GM12878 (cell line): ENCODE measurements around the gene WDR18. TPM values are rescaled to one million over a fixed set of nuclear protein-coding genes. Genes with fewer than 3 reads are reported as not detected.

ENCODE experiments used
- CREB1 ChIP-seq: IDR thresholded peaks from 2 replicates; pipeline ENCODE4 v1.6.1; 2012; ENCODE audit warnings: low read depth, mild to moderate bottlenecking, inconsistent platforms
- E2F8 ChIP-seq: fragments of 450-650 bp; IDR thresholded peaks from 2 replicates; pipeline ENCODE4 v1.6.1; 2018; ENCODE audit warnings: mild to moderate bottlenecking, low read depth, moderate library complexity; ENCODE audit not compliant: partially characterized antibody
- HCFC1 ChIP-seq: fragments of 150-350 bp; IDR thresholded peaks from 2 replicates; pipeline ENCODE4 v1.6.1; 2014; ENCODE audit warnings: low read length
- HDAC2 ChIP-seq: fragments of 200-600 bp; sonication (generic); IDR thresholded peaks from 2 replicates; pipeline ENCODE4 v1.6.1; 2017
- HDGF ChIP-seq: fragments of 450-650 bp; IDR thresholded peaks from 2 replicates; pipeline ENCODE4 v1.6.1; 2016; ENCODE audit warnings: antibody characterized with exemption
- IKZF1 ChIP-seq: fragments of 450-650 bp; conservative IDR thresholded peaks from 2 replicates; pipeline ENCODE4 v1.6.1; 2017; ENCODE audit warnings: antibody characterized with exemption, mild to moderate bottlenecking
- IKZF2 ChIP-seq, 2 experiments: fragments of 450-650 bp; IDR thresholded peaks; 2 replicates each; pipeline ENCODE4 v1.6.1; 2017; ENCODE audit warnings: mild to moderate bottlenecking in 2 of 2, moderate library complexity in 2 of 2
- IRF3 ChIP-seq: fragments of 450-650 bp; IDR thresholded peaks from 2 replicates; pipeline ENCODE4 v1.6.1; 2014; ENCODE audit warnings: mild to moderate bottlenecking
- KLF5 ChIP-seq: fragments of 450-650 bp; IDR thresholded peaks from 2 replicates; pipeline ENCODE4 v1.6.1; 2014; ENCODE audit warnings: mild to moderate bottlenecking; ENCODE audit not compliant: partially characterized antibody
- NKRF ChIP-seq: fragments of 450-650 bp; conservative IDR thresholded peaks from 2 replicates; pipeline ENCODE4 v1.6.1; 2017; ENCODE audit warnings: mild to moderate bottlenecking, moderate library complexity
- NR2C1 ChIP-seq: fragments of 450-650 bp; IDR thresholded peaks from 2 replicates; pipeline ENCODE4 v1.6.1; 2017; ENCODE audit warnings: antibody characterized with exemption, mild to moderate bottlenecking, moderate library complexity
- POLR2A ChIP-seq: IDR thresholded peaks from 2 replicates; pipeline ENCODE4 v1.6.1; 2011; ENCODE audit warnings: low read depth, mild to moderate bottlenecking, low read length
- POLR2AphosphoS5 ChIP-seq: IDR thresholded peaks from 2 replicates; pipeline ENCODE4 v1.6.1; 2011; ENCODE audit warnings: mild to moderate bottlenecking, low read length, inconsistent platforms
- RELA ChIP-seq: fragments of 450-650 bp; IDR thresholded peaks from 2 replicates; pipeline ENCODE4 v1.8.0; 2014; ENCODE audit warnings: borderline replicate concordance; ENCODE audit not compliant: partially characterized antibody
- SPI1 ChIP-seq: IDR thresholded peaks from 2 replicates; pipeline ENCODE4 v1.6.1; 2011; ENCODE audit warnings: low read depth, mild to moderate bottlenecking, low read length, moderate library complexity, borderline replicate concordance; ENCODE audit not compliant: insufficient read depth
- SRF ChIP-seq, 2 experiments: IDR thresholded peaks; 2 replicates each; pipeline ENCODE4 v1.6.1; 2011; ENCODE audit warnings: low read depth in 2 of 2, low read length in 2 of 2, mild to moderate bottlenecking in 1 of 2, moderate library complexity in 1 of 2
- ZBED1 ChIP-seq: IDR thresholded peaks from 2 replicates; pipeline ENCODE4 v1.6.1; 2016; ENCODE audit warnings: borderline replicate concordance
- ZNF207 ChIP-seq: fragments of 450-650 bp; IDR thresholded peaks from 2 replicates; pipeline ENCODE4 v1.6.1; 2014; ENCODE audit warnings: antibody characterized with exemption, mild to moderate bottlenecking, borderline replicate concordance
- ZSCAN29 ChIP-seq: fragments of 450-650 bp; IDR thresholded peaks from 2 replicates; pipeline ENCODE4 v1.6.1; 2017; ENCODE audit warnings: mild to moderate bottlenecking, moderate library complexity
- polyA plus RNA-seq, 11 experiments: library from polyadenylated mRNA; depleted of rRNA in 4 of 11; unstranded in 6 of 11; stranded (reverse) in 5 of 11; fragments of >200 nt; fragmentation: Nextera tagmentation in 4 of 11; fragmentation: Illumina TruSeq in 1 of 11; extraction: Ambion mirVana in 4 of 11; extraction: Trizol in 1 of 11; gene quantifications; 1 replicate in 1 of 11; 2 replicates in 10 of 11; pipeline versions ENCODE4 v1.2.1 to v1.2.3, GENCODE V29; 2011 to 2016; ENCODE audit warnings: inconsistent platforms in 2 of 11, missing spikeins in 2 of 11, low read depth in 1 of 11
- total RNA-seq, 4 experiments: library from RNA; depleted of rRNA in 3 of 4; stranded (reverse); fragments of >200 nt in 3 of 4; fragmentation: Illumina TruSeq in 1 of 4; extraction: Trizol in 1 of 4; gene quantifications; 2 replicates each; pipeline versions ENCODE4 v1.2.1 to v1.2.3, GENCODE V29; 2013 to 2021
- TF ChIP-seq, protein P1 (sequence below): IDR thresholded peaks from 2 replicates; pipeline ENCODE4 v1.6.1; 2011; ENCODE audit warnings: low read depth, mild to moderate bottlenecking, low read length, moderate library complexity, borderline replicate concordance; ENCODE audit errors: extremely low read depth
- TF ChIP-seq, protein P2 (sequence below): fragments of 450-650 bp; formaldehyde crosslinking; IDR thresholded peaks from 2 replicates; pipeline ENCODE4 v1.4.0; 2020; ENCODE audit warnings: mild to moderate bottlenecking, moderate library complexity

WDR18 gene
- total and polyA plus RNA-seq, 10 of the 15 experiments (the other 5 are each of a cell fraction or from before 2014, with no cell fraction given): 3.0 to 206 (median 62.3) TPM

DNA sequence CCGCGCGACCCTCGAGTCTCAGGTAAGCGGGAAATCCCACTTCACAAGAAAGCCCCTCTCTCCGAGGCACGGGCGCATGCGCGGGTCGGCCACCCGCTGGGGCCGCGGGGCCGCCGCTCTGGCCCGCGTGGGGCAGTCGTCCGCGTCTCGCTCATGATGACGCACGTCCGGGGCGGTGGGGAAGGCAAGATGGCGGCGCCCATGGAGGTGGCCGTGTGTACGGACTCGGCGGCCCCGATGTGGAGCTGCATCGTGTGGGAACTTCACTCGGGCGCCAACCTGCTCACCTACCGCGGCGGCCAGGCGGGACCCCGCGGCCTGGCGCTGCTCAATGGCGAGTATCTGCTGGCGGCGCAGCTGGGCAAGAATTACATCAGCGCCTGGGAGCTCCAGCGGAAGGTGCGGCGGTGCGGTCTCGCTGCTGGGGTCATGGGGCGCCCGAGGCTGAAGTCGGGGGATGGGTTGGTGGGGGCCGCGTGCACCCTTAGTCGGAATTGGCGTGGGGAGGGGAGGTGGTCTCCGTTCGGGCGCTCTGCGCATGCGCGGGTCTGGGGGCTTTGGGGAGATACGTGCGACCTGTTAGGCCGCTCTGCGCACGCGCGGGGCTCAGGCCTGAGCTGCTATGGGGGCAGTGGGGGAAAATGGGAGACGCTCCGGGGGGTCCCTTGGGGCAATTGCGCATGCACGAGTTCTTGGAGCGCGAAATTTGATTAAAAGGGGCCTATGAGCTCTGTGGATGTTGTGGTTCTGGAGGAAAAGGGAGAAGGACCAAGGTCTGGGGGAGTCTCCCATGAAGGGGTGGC is at the start of gene WDR18 (continued):
- TF ChIP-seq POLR2A (peak; percentile 90), KLF5 (peak; percentile 57), ZNF207 (peak; percentile 94), HCFC1 (peak; percentile 84), E2F8 (no peak), ZSCAN29 (no peak), HDAC2 (no peak), NKRF (peak; percentile 73), IKZF2 (IDR thresholded peaks at IDR 0.05) (no peak), ZBED1 (no peak), POLR2AphosphoS5 (peak; percentile 64; the same call in 1 of the 2 replicates), IKZF1 (peak; percentile 97), IRF3 (no peak), SRF (IDR thresholded peaks at IDR 0.05; ENCODE audit: low read depth in 2 of 2, low read length in 2 of 2) (peak in 1 of 2 experiments; percentile 71; a peak in 1 of 4 replicates), SPI1 (no peak), CREB1 (peak; percentile 98), RELA (no peak), NR2C1 (peak; percentile 88), HDGF (peak; percentile 83)
- TF ChIP-seq, protein P1, sequence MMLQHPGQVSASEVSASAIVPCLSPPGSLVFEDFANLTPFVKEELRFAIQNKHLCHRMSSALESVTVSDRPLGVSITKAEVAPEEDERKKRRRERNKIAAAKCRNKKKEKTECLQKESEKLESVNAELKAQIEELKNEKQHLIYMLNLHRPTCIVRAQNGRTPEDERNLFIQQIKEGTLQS: peak; percentile 70; the same call in 1 of the 2 replicates
- TF ChIP-seq, protein P2, sequence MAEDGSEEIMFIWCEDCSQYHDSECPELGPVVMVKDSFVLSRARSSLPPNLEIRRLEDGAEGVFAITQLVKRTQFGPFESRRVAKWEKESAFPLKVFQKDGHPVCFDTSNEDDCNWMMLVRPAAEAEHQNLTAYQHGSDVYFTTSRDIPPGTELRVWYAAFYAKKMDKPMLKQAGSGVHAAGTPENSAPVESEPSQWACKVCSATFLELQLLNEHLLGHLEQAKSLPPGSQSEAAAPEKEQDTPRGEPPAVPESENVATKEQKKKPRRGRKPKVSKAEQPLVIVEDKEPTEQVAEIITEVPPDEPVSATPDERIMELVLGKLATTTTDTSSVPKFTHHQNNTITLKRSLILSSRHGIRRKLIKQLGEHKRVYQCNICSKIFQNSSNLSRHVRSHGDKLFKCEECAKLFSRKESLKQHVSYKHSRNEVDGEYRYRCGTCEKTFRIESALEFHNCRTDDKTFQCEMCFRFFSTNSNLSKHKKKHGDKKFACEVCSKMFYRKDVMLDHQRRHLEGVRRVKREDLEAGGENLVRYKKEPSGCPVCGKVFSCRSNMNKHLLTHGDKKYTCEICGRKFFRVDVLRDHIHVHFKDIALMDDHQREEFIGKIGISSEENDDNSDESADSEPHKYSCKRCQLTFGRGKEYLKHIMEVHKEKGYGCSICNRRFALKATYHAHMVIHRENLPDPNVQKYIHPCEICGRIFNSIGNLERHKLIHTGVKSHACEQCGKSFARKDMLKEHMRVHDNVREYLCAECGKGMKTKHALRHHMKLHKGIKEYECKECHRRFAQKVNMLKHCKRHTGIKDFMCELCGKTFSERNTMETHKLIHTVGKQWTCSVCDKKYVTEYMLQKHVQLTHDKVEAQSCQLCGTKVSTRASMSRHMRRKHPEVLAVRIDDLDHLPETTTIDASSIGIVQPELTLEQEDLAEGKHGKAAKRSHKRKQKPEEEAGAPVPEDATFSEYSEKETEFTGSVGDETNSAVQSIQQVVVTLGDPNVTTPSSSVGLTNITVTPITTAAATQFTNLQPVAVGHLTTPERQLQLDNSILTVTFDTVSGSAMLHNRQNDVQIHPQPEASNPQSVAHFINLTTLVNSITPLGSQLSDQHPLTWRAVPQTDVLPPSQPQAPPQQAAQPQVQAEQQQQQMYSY (CRISPR knock-in tag): no peak
